Thymus (tissue), 11 donors: ENCODE results near the gene MAPK14. TPM values are rescaled to one million over a fixed set of nuclear protein-coding genes. Genes with fewer than 3 reads are reported as not detected.

Source experiments
- DNase-seq, 9 donors: peaks; one replicate each; pipeline ENCODE4 v3.0.0-alpha.2; 2013; ENCODE audit warnings: low spot score in 9 of 9, low read depth in 6 of 9, missing footprints in 1 of 9
- H3K27ac ChIP-seq, 2 donors: one replicate each; pipeline ENCODE4 v1.5.1; 2013; ENCODE audit warnings: control low read depth in 1 of 2, low read depth in 1 of 2, low read length in 1 of 2, mild to moderate bottlenecking in 1 of 2, moderate library complexity in 1 of 2
- H3K27me3 ChIP-seq, 2 donors: one replicate each; pipeline ENCODE4 v1.5.1; 2013; ENCODE audit warnings: low read length in 1 of 2; ENCODE audit not compliant: control insufficient read depth in 2 of 2, insufficient read depth in 1 of 2
- H3K36me3 ChIP-seq, 2 donors: one replicate each; pipeline ENCODE4 v1.5.1; 2013; ENCODE audit warnings: low read length in 1 of 2, mild to moderate bottlenecking in 1 of 2, moderate library complexity in 1 of 2; ENCODE audit not compliant: control insufficient read depth in 2 of 2, insufficient read depth in 2 of 2
- H3K4me1 ChIP-seq, 2 donors: one replicate each; pipeline ENCODE4 v1.5.1; 2013; ENCODE audit warnings: low read length in 2 of 2; ENCODE audit not compliant: control insufficient read depth in 2 of 2, insufficient read depth in 2 of 2
- H3K4me3 ChIP-seq, 2 donors: one replicate each; pipeline ENCODE4 v1.5.1; 2013; ENCODE audit warnings: low read length in 2 of 2, control low read depth in 1 of 2, mild to moderate bottlenecking in 1 of 2
- H3K9me3 ChIP-seq, 2 donors: one replicate each; pipeline ENCODE4 v1.5.1; 2013; ENCODE audit warnings: low read length in 1 of 2, mild to moderate bottlenecking in 1 of 2; ENCODE audit not compliant: control insufficient read depth in 2 of 2, insufficient read depth in 1 of 2
- WGBS: extraction: QIAGEN DNeasy Blood & Tissue Kit; methylation state at CpG from one replicate; pipeline ENCODE4 v1.1.7; 2013; 5-methylcytosine and 5-hydroxymethylcytosine counted together
- polyA plus RNA-seq: library from polyadenylated mRNA; stranded (reverse); fragments of 200-250 nt; gene quantifications from one replicate; pipeline ENCODE4 v1.2.3, GENCODE V29; 2013
- total RNA-seq: library from RNA; stranded (reverse); fragments of 120-200 nt; gene quantifications from one replicate; pipeline ENCODE4 v1.2.4, GENCODE V29; 2013
- donor health status: healthy.

Gene MAPK14
- total and polyA plus RNA-seq, 2 donors, result 33.4 to 44.0 TPM

GRCh38 chr6:36149476-36149875 lies 121.9 kb downstream of the MAPK14 start:
- Histone ChIP-seq H3K9me3 (no peaks in the 10 kb centered on the region), H3K27ac (no peak overlapping the region)
- no peak for DNase-seq

GRCh38 chr6:36150283-36150682 lies 122.7 kb downstream of the MAPK14 start:
- no peaks in the 10 kb centered on the region for H3K36me3 ChIP-seq
- no peak overlapping the region for H3K27ac ChIP-seq
- peaks cover 0 to 5% of the 10 kb centered on the region in 2 donors for H3K9me3 ChIP-seq
- H3K4me1 ChIP-seq, result no peaks in the 10 kb centered on the region
- H3K27me3 ChIP-seq, result no peaks in the 10 kb centered on the region
- no peak for DNase-seq
- H3K4me3 ChIP-seq, result no peak overlapping the region
- 64% methylated on average over 3 of the region's 3 CpGs for WGBS

More at GRCh38 chr6:36149476-36149875, 121.9 kb downstream of the MAPK14 start:
- Histone ChIP-seq H3K36me3 (no peaks in the 10 kb centered on the region), H3K4me3 (no peak overlapping the region), H3K4me1 (no peaks in the 10 kb centered on the region), H3K27me3 (no peaks in the 10 kb centered on the region)

GRCh38 chr6:36154286-36154685 lies 126.7 kb downstream of the MAPK14 start:
- Histone ChIP-seq H3K27ac (no peak overlapping the region), H3K4me3 (no peak overlapping the region), H3K9me3 (peaks cover 0 to 5% of the 10 kb centered on the region in 2 donors), H3K27me3 (no peaks in the 10 kb centered on the region), H3K4me1 (no peaks in the 10 kb centered on the region), H3K36me3 (no peaks in the 10 kb centered on the region)
- WGBS, result 95% methylated on average over 2 of the region's 2 CpGs
- DNase-seq, result no peak

- no peaks in the 10 kb centered on the region for H3K4me1 ChIP-seq
- H3K27ac ChIP-seq, result no peak overlapping the region
- no peaks in the 10 kb centered on the region for H3K27me3 ChIP-seq
- 96% methylated on average over 2 of the region's 2 CpGs for WGBS
- no peak for DNase-seq
- H3K9me3 ChIP-seq, result peaks cover 0 to 5% of the 10 kb centered on the region in 2 donors
- H3K36me3 ChIP-seq, result no peaks in the 10 kb centered on the region
- no peak overlapping the region for H3K4me3 ChIP-seq
Observed at GRCh38 chr6:36155662-36156061, 128.1 kb downstream of the MAPK14 start.

DNA sequence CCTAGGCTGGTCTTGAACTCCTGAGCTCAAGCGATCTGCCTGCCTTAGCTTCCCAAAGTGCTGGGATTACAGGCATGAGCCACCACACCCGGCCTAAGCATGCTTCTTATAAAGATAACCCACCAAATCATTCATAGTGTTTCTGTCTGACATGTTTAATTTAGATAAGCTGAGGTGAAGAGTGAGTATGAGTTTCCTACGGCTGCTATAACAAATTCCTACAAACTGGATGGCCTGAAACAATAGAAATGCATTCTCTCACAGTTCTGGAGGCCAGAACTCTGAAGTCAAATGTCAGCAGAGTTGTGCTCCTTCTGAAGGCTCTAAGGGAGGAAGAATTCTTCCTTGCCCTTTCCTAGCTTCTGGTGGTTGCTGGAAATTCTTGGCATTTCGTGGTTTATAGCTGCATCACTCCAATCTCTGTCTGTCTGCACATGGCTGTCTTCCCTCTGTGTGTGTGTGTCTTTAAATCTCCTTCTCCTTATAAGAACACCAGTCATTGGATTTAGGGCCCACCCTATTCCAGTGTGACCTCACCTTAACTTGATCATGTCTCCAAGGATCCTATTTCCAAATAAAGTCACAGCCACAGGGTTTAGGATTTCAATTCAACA lies 132.6 kb downstream of the MAPK14 start:
- Histone ChIP-seq H3K9me3 (no peaks in the 10 kb centered on the region), H3K4me3 (no peak overlapping the region), H3K27me3 (no peaks in the 10 kb centered on the region), H3K4me1 (no peaks in the 10 kb centered on the region), H3K36me3 (no peaks in the 10 kb centered on the region), H3K27ac (no peak overlapping the region)
- 97% methylated on average over 4 of the region's 4 CpGs for WGBS
- no peak for DNase-seq

Other genes with a start within 250 kb of the MAPK14 start
- not detected for gene CLPSL1, start 246.8 kb upstream of the MAPK14 start, total RNA-seq
- 0.14 TPM for gene CLPSL1, start 246.8 kb upstream of the MAPK14 start, polyA plus RNA-seq
- not detected for gene CLPS, start 230.5 kb upstream of the MAPK14 start, total RNA-seq
- 0.71 TPM for gene CLPS, start 230.5 kb upstream of the MAPK14 start, polyA plus RNA-seq
- gene LHFPL5, start 222.5 kb upstream of the MAPK14 start, total RNA-seq, result not detected
- gene LHFPL5, start 222.5 kb upstream of the MAPK14 start, polyA plus RNA-seq, result 0.09 TPM
- 32.4 TPM for gene SRPK1, start 106.7 kb upstream of the MAPK14 start, total RNA-seq
- 17.3 TPM for gene SRPK1, start 106.7 kb upstream of the MAPK14 start, polyA plus RNA-seq
- gene SLC26A8, start 3.2 kb upstream of the MAPK14 start, total RNA-seq, result 0.09 TPM
- gene SLC26A8, start 3.2 kb upstream of the MAPK14 start, polyA plus RNA-seq, result 0.11 TPM
- gene MAPK13, start 102.7 kb downstream of the MAPK14 start, total RNA-seq, result 8.5 TPM
- gene MAPK13, start 102.7 kb downstream of the MAPK14 start, polyA plus RNA-seq, result 30.1 TPM
- gene BRPF3, start 168.9 kb downstream of the MAPK14 start, total RNA-seq, result 5.4 TPM
- gene BRPF3, start 168.9 kb downstream of the MAPK14 start, polyA plus RNA-seq, result 9.9 TPM
- 0.09 TPM for gene PNPLA1, start 242.3 kb downstream of the MAPK14 start, total RNA-seq
- gene PNPLA1, start 242.3 kb downstream of the MAPK14 start, polyA plus RNA-seq, result 0.21 TPM